SK-N-SH (cell line): ENCODE measurements around the gene MBD3. TPM values are rescaled to one million over a fixed set of nuclear protein-coding genes. Genes with fewer than 3 reads are reported as not detected.

Source experiments
- CTCF ChIA-PET: fragments of 300-600, 350-600 bp; formaldehyde crosslinking; extraction: SDS; loops from one replicate; lab custom pipeline; 2021; lab: Yijun Ruan, JAX
- POLR2A ChIA-PET: fragments of 350-600 bp; sonication (Branson Sonifier 250); formaldehyde crosslinking; extraction: SDS; loops from one replicate; lab custom pipeline; 2020; ENCODE audit warnings: antibody characterized with exemption, inconsistent platforms; lab: Yijun Ruan, JAX
- DNase-seq: peaks from one replicate; pipeline ENCODE4 v3.0.0; 2012
- H2AFZ ChIP-seq: fragments of 200-600 bp; sonication (generic); 2 replicates; pipeline ENCODE4 v1.8.1; 2016; ENCODE audit warnings: antibody characterized with exemption, mild to moderate bottlenecking, low read depth
- H3F3A ChIP-seq: fragments of 200-600 bp; sonication (generic); replicated peaks from 2 replicates; pipeline ENCODE3; 2016; ENCODE audit warnings: antibody characterized with exemption, mild to moderate bottlenecking; ENCODE audit not compliant: insufficient read depth
- H3K27ac ChIP-seq, 2 experiments: fragments of 200-500 bp in 1 of 2; fragments of 200-600 bp in 1 of 2; sonication (Bioruptor generic) in 1 of 2; sonication (generic), shearing (Covaris generic) in 1 of 2; 2 replicates each; pipeline versions ENCODE4 v1.5.1 to v1.6.1; 2014 to 2016; ENCODE audit warnings: low read depth in 2 of 2, inconsistent platforms in 1 of 2, low read length in 1 of 2, mild to moderate bottlenecking in 1 of 2, mixed read lengths in 1 of 2
- H3K27me3 ChIP-seq: fragments of 200-600 bp; sonication (generic), shearing (Covaris generic); 2 replicates; pipeline ENCODE4 v1.6.1; 2016; ENCODE audit warnings: mixed run types; ENCODE audit not compliant: insufficient read depth
- H3K36me3 ChIP-seq, 2 experiments: fragments of 200-500 bp in 1 of 2; fragments of 200-600 bp in 1 of 2; sonication (Bioruptor generic) in 1 of 2; sonication (generic) in 1 of 2; replicated peaks in 1 of 2; 2 replicates each; pipeline versions ENCODE3 to v1.5.1; 2014 to 2016; ENCODE audit warnings: low read length in 1 of 2, mild to moderate bottlenecking in 1 of 2; ENCODE audit not compliant: insufficient read depth in 2 of 2, control insufficient read depth in 1 of 2
- H3K4me1 ChIP-seq, 2 experiments: fragments of 200-500 bp in 1 of 2; fragments of 200-600 bp in 1 of 2; sonication (Bioruptor generic) in 1 of 2; sonication (generic), shearing (Covaris generic) in 1 of 2; 2 replicates each; pipeline versions ENCODE4 v1.5.1 to v1.6.1; 2014 to 2016; ENCODE audit warnings: low read depth in 1 of 2, low read length in 1 of 2, mixed run types in 1 of 2; ENCODE audit not compliant: insufficient read depth in 2 of 2, control insufficient read depth in 1 of 2
- H3K4me2 ChIP-seq: fragments of 200-600 bp; sonication (generic), shearing (Covaris generic); 2 replicates; pipeline ENCODE4 v1.6.1; 2017; ENCODE audit warnings: mixed run types
- H3K4me3 ChIP-seq, 2 experiments: fragments of 200-500 bp in 1 of 2; fragments of 200-600 bp in 1 of 2; sonication (Bioruptor generic) in 1 of 2; sonication (generic), shearing (Covaris generic) in 1 of 2; 2 replicates each; pipeline versions ENCODE4 v1.5.1 to v1.8.1; 2014 to 2016; ENCODE audit warnings: low read depth in 2 of 2, inconsistent platforms in 1 of 2, low read length in 1 of 2, mild to moderate bottlenecking in 1 of 2, mixed read lengths in 1 of 2, moderate library complexity in 1 of 2
- H3K79me2 ChIP-seq: fragments of 200-600 bp; sonication (generic); 2 replicates; pipeline ENCODE4 v1.8.1; 2017; ENCODE audit warnings: mild to moderate bottlenecking; ENCODE audit not compliant: insufficient read depth
- H3K9ac ChIP-seq: fragments of 200-600 bp; sonication (generic); 2 replicates; pipeline ENCODE4 v1.6.1; 2017; ENCODE audit warnings: mixed run types
- H3K9me2 ChIP-seq: fragments of 200-600 bp; sonication (generic); 2 replicates; pipeline ENCODE4 v1.6.1; 2017; ENCODE audit warnings: mixed run types
- H3K9me3 ChIP-seq: fragments of 200-600 bp; sonication (generic); 2 replicates; pipeline ENCODE4 v1.6.1; 2017; ENCODE audit warnings: mixed run types, mild to moderate bottlenecking, moderate library complexity
- H4K20me1 ChIP-seq: fragments of 200-600 bp; sonication (generic); 2 replicates; pipeline ENCODE4 v1.6.1; 2017; ENCODE audit warnings: mild to moderate bottlenecking, mixed run types; ENCODE audit not compliant: insufficient read depth
- CHD2 ChIP-seq: fragments of 150-350 bp; IDR thresholded peaks from 2 replicates; pipeline ENCODE4 v1.6.1; 2018; ENCODE audit warnings: low read length; ENCODE audit not compliant: partially characterized antibody
- GABPA ChIP-seq: IDR thresholded peaks from 2 replicates; pipeline ENCODE4 v1.4.0; 2012; ENCODE audit warnings: low read depth, mild to moderate bottlenecking
- MEF2A ChIP-seq: IDR thresholded peaks from 2 replicates; pipeline ENCODE4 v1.4.0; 2012; ENCODE audit warnings: low read depth, borderline replicate concordance
- MXI1 ChIP-seq: IDR thresholded peaks from 2 replicates; pipeline ENCODE4 v1.6.1; 2012; ENCODE audit warnings: mild to moderate bottlenecking, low read depth, low read length, improper control_type of control experiment
- NFIC ChIP-seq: IDR thresholded peaks from 2 replicates; pipeline ENCODE4 v1.4.0; 2012; ENCODE audit warnings: borderline replicate concordance
- POLR2AphosphoS5 ChIP-seq: IDR thresholded peaks from 2 replicates; pipeline ENCODE4 v1.6.1; 2012; ENCODE audit warnings: low read depth, low read length
- RAD21 ChIP-seq: IDR thresholded peaks from 2 replicates; pipeline ENCODE4 v1.6.1; 2012; ENCODE audit warnings: mild to moderate bottlenecking, low read length
- RCOR1 ChIP-seq: fragments of 150-350 bp; IDR thresholded peaks from 2 replicates; pipeline ENCODE4 v1.6.1; 2017; ENCODE audit warnings: antibody characterized with exemption, low read length
- RFX5 ChIP-seq: IDR thresholded peaks from 2 replicates; pipeline ENCODE4 v1.6.1; 2012; ENCODE audit warnings: mild to moderate bottlenecking, improper control_type of control experiment, low read length
- SIN3A ChIP-seq: IDR thresholded peaks from 2 replicates; pipeline ENCODE4 v1.6.1; 2012; ENCODE audit warnings: low read depth, mild to moderate bottlenecking, low read length, moderate library complexity, borderline replicate concordance
- SMC3 ChIP-seq: IDR thresholded peaks from 2 replicates; pipeline ENCODE4 v1.6.1; 2012; ENCODE audit warnings: low read depth, low read length, improper control_type of control experiment
- TEAD4 ChIP-seq: IDR thresholded peaks from 2 replicates; pipeline ENCODE4 v1.4.0; 2012; ENCODE audit warnings: mild to moderate bottlenecking, borderline replicate concordance; ENCODE audit not compliant: insufficient read depth
- WGBS: methylation state at CpG from one replicate; pipeline ENCODE4 v1.1.6; 2017; ENCODE audit warnings: low lambda C conversion rate; 5-methylcytosine and 5-hydroxymethylcytosine counted together
- polyA plus RNA-seq, 3 experiments: library from polyadenylated mRNA; depleted of rRNA; stranded (reverse); fragments of >200 nt; gene quantifications; 2 replicates each; pipeline ENCODE4 v1.2.3, GENCODE V29; 2012
- TF ChIP-seq, protein P1 (sequence below): IDR thresholded peaks from 2 replicates; pipeline ENCODE4 v1.6.1; 2012; ENCODE audit warnings: mild to moderate bottlenecking, low read depth, low read length, moderate library complexity
- TF ChIP-seq, protein P2 (sequence below): IDR thresholded peaks from 2 replicates; pipeline ENCODE4 v1.4.0; 2012; ENCODE audit warnings: low read depth, borderline replicate concordance
- TF ChIP-seq, protein P3 (sequence below): IDR thresholded peaks from 2 replicates; pipeline ENCODE4 v1.4.0; 2012; ENCODE audit warnings: low read depth

The MBD3 gene
- polyA plus RNA-seq, 1 of the 3 experiments (the other 2 are of a cell fraction) = 96.5 TPM

DNA sequence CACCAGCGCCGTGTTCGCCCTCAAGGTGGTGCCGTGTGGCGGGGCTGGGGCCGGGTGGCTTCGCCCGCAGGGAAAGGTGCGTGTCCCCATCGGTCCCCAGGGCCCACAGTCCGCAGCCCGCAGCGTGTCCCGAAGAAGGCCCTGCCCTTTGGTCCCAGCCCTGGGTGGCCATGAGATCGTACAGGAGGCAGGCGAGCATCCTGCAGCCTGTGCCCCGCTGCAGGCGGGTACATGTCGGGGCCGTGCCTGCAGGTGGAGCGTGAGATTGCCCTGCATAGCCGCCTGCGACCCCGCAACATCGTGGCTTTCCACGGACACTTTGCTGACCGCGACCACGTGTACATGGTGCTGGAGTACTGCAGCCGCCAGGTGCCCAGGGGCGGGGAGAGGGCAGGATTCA lies 67.3 kb downstream of the MBD3 start:
- Histone ChIP-seq H3K36me3 (no peaks in the 10 kb centered on the region), H2AFZ (no peak overlapping the region), H3F3A (peaks cover 6% of the 10 kb centered on the region), H3K9me2 (no peaks in the 10 kb centered on the region), H3K9ac (no peak overlapping the region), H3K9me3 (no peaks in the 10 kb centered on the region), H3K27ac (no peak overlapping the region), H3K79me2 (no peaks in the 10 kb centered on the region), H3K4me3 (no peak overlapping the region), H3K4me1 (no peaks in the 10 kb centered on the region), H3K27me3 (peaks cover 69% of the 10 kb centered on the region), H3K4me2 (no peak overlapping the region), H4K20me1 (no peaks in the 10 kb centered on the region)
- CTCF ChIA-PET = interaction anchor here (1.5 to 1.7 kb wide), 2 partner anchors 21 to 23 kb away, joined by 4 to 8 read pairs; no protein-coding TSS in a partner anchor
- POLR2A ChIA-PET = no interaction called here
- TF ChIP-seq, protein P1, sequence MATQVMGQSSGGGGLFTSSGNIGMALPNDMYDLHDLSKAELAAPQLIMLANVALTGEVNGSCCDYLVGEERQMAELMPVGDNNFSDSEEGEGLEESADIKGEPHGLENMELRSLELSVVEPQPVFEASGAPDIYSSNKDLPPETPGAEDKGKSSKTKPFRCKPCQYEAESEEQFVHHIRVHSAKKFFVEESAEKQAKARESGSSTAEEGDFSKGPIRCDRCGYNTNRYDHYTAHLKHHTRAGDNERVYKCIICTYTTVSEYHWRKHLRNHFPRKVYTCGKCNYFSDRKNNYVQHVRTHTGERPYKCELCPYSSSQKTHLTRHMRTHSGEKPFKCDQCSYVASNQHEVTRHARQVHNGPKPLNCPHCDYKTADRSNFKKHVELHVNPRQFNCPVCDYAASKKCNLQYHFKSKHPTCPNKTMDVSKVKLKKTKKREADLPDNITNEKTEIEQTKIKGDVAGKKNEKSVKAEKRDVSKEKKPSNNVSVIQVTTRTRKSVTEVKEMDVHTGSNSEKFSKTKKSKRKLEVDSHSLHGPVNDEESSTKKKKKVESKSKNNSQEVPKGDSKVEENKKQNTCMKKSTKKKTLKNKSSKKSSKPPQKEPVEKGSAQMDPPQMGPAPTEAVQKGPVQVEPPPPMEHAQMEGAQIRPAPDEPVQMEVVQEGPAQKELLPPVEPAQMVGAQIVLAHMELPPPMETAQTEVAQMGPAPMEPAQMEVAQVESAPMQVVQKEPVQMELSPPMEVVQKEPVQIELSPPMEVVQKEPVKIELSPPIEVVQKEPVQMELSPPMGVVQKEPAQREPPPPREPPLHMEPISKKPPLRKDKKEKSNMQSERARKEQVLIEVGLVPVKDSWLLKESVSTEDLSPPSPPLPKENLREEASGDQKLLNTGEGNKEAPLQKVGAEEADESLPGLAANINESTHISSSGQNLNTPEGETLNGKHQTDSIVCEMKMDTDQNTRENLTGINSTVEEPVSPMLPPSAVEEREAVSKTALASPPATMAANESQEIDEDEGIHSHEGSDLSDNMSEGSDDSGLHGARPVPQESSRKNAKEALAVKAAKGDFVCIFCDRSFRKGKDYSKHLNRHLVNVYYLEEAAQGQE = no peak
- TF ChIP-seq MEF2A (no peak), TEAD4 (no peak), CHD2 (no peak), GABPA (no peak), POLR2AphosphoS5 (no peak), RCOR1 (no peak), SMC3 (no peak), RFX5 (no peak), SIN3A (no peak), RAD21 (no peak), NFIC (no peak), MXI1 (no peak)
- TF ChIP-seq, protein P2, sequence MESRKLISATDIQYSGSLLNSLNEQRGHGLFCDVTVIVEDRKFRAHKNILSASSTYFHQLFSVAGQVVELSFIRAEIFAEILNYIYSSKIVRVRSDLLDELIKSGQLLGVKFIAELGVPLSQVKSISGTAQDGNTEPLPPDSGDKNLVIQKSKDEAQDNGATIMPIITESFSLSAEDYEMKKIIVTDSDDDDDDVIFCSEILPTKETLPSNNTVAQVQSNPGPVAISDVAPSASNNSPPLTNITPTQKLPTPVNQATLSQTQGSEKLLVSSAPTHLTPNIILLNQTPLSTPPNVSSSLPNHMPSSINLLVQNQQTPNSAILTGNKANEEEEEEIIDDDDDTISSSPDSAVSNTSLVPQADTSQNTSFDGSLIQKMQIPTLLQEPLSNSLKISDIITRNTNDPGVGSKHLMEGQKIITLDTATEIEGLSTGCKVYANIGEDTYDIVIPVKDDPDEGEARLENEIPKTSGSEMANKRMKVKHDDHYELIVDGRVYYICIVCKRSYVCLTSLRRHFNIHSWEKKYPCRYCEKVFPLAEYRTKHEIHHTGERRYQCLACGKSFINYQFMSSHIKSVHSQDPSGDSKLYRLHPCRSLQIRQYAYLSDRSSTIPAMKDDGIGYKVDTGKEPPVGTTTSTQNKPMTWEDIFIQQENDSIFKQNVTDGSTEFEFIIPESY = no peak
- TF ChIP-seq, protein P3, sequence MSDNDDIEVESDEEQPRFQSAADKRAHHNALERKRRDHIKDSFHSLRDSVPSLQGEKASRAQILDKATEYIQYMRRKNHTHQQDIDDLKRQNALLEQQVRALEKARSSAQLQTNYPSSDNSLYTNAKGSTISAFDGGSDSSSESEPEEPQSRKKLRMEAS = no peak
- WGBS = 10% methylated on average over 16 of the region's 31 CpGs
- DNase-seq = no peak
